ENCODE data around the gene CDC23.
A peak's percentile ranks its signal among the peaks of the same experiment; 100 is the strongest.

The CDC23 gene

GRCh38 chr5:138230981-138231589, 18.0 kb upstream of the CDC23 start (continued):
- TF ChIP-seq PRDM10 (tag by site-specific recombination; IDR thresholded peaks at IDR 0.05) (peak; percentile 72), KLF1 (tag by site-specific recombination; IDR thresholded peaks at IDR 0.05) (peak; percentile 66), ZNF2 (tag by site-specific recombination; IDR thresholded peaks at IDR 0.05) (no peak), ZNF341 (tag by site-specific recombination; IDR thresholded peaks at IDR 0.05; ENCODE audit: low read depth) (peak; percentile 92), ZNF747 (tag by site-specific recombination; IDR thresholded peaks at IDR 0.05) (no peak), ZNF398 (tag by site-specific recombination; IDR thresholded peaks at IDR 0.05) (peak; percentile 88), ZNF23 (tag by site-specific recombination; IDR thresholded peaks at IDR 0.05; ENCODE audit: borderline replicate concordance) (no peak), ELK4 (IDR thresholded peaks at IDR 0.05; ENCODE audit: borderline replicate concordance, low read depth, low read length) (no peak), ZBTB17 (tag by site-specific recombination; IDR thresholded peaks at IDR 0.05) (peak; percentile 40; the same call in 1 of the 2 replicates), ZNF423 (tag by site-specific recombination; IDR thresholded peaks at IDR 0.05) (0 out of 2 replicates have a peak, but pooled peaks have one; percentile 31), FEZF1 (tag by site-specific recombination; IDR thresholded peaks at IDR 0.05) (0 out of 2 replicates have a peak, but pooled peaks have one; percentile 33), ZNF24 (tag by site-specific recombination; IDR thresholded peaks at IDR 0.05) (no peak), ZNF513 (tag by site-specific recombination; IDR thresholded peaks at IDR 0.05) (no peak), YY1 (tag by site-specific recombination; IDR thresholded peaks at IDR 0.05) (no peak), ZEB2 (tag by site-specific recombination; IDR thresholded peaks at IDR 0.05) (no peak), PATZ1 (tag by site-specific recombination; IDR thresholded peaks at IDR 0.05) (peak; percentile 64; the same call in 1 of the 2 replicates), HOXC10 (CRISPR knock-in tag; IDR thresholded peaks at IDR 0.05) (no peak)

Measured in HEK293 (cell line).